HepG2 (cell line): ENCODE results near the gene LSS. TPM values are rescaled to one million over a fixed set of nuclear protein-coding genes. Genes with fewer than 3 reads are reported as not detected.

ENCODE experiments used
- ATAC-seq: fragments of 200-7000 bp; cut with Tn5 transposase; 3 replicates; pipeline ENCODE4 v1.9.1; 2020; ENCODE audit warnings: mild to moderate bottlenecking, moderate library complexity
- BruUV-seq: library from RNA; stranded (reverse); fragments of 400-500 nt; replicated peaks from 2 replicates; lab custom pipeline; 2021; lab: Mats Ljungman, UMichigan
- CTCF ChIA-PET: fragments of 300-600 bp; formaldehyde crosslinking; extraction: SDS; loops from one replicate; lab custom pipeline; 2021; ENCODE audit warnings: low total read pairs, inconsistent platforms, low intra/inter-chr PET ratio; lab: Yijun Ruan, JAX
- POLR2A ChIA-PET: fragments of 350-600 bp; sonication (Branson Sonifier 250); formaldehyde crosslinking; loops from one replicate; lab custom pipeline; 2020; ENCODE audit warnings: antibody characterized with exemption, inconsistent platforms; lab: Yijun Ruan, JAX
- DNase-seq: peaks from one replicate; pipeline ENCODE4 v3.0.0-alpha.2; 2015; ENCODE audit warnings: low spot score
- FAIRE-seq: peaks from 3 replicates; lab custom pipeline; 2011; peaks lifted over from hg19 to GRCh38; lab: Jason Lieb, UNC
- H2AFZ ChIP-seq: one replicate; pipeline ENCODE4 v1.6.1; 2011; ENCODE audit warnings: low read length, inconsistent platforms
- H3K27ac ChIP-seq: fragments of 300-600 bp; 3 replicates; pipeline ENCODE4 v1.8.0; 2011; ENCODE audit warnings: mixed run types, mild to moderate bottlenecking, mixed read lengths, low read length, inconsistent platforms; ENCODE audit not compliant: insufficient read depth; ENCODE audit errors: extremely low read length
- H3K27me3 ChIP-seq, 2 experiments: fragments of 200-600 bp in 1 of 2; 2 replicates in 1 of 2; 3 replicates in 1 of 2; pipeline versions ENCODE4 v1.6.0 to v1.8.0; 2011; ENCODE audit warnings: low read length in 2 of 2, mild to moderate bottlenecking in 2 of 2, moderate library complexity in 2 of 2, inconsistent platforms in 1 of 2; ENCODE audit not compliant: insufficient read depth in 2 of 2, control insufficient read depth in 1 of 2
- H3K36me3 ChIP-seq, 2 experiments: fragments of 200-600 bp in 1 of 2; replicated peaks in 1 of 2; 2 replicates in 1 of 2; 3 replicates in 1 of 2; pipeline versions ENCODE4 v1.5.1 to v1.8.0; 2011; ENCODE audit warnings: low read length in 2 of 2, inconsistent platforms in 1 of 2; ENCODE audit not compliant: insufficient read depth in 2 of 2, control insufficient read depth in 1 of 2
- H3K4me1 ChIP-seq: 2 replicates; pipeline ENCODE4 v1.5.1; 2012; ENCODE audit warnings: low read length, inconsistent platforms; ENCODE audit not compliant: insufficient read depth
- H3K4me2 ChIP-seq: 2 replicates; pipeline ENCODE4 v1.6.0; 2011; ENCODE audit warnings: low read depth, low read length, inconsistent platforms
- H3K4me3 ChIP-seq, 3 experiments: fragments of 200-600 bp in 1 of 3; sonication (generic), shearing (Covaris generic) in 1 of 3; replicated peaks in 1 of 3; 2 replicates each; pipeline ENCODE4 v1.5.1; 2011 to 2016; ENCODE audit warnings: low read length in 3 of 3, inconsistent platforms in 2 of 3, low read depth in 2 of 3, mild to moderate bottlenecking in 2 of 3, control low read depth in 1 of 3, mixed read lengths in 1 of 3; ENCODE audit not compliant: insufficient read depth in 1 of 3
- H3K79me2 ChIP-seq: one replicate; pipeline ENCODE4 v1.6.1; 2011; ENCODE audit warnings: low read length, inconsistent platforms; ENCODE audit not compliant: insufficient read depth
- H3K9ac ChIP-seq: 2 replicates; pipeline ENCODE4 v1.6.0; 2011; ENCODE audit warnings: mild to moderate bottlenecking, low read depth, low read length, inconsistent platforms; ENCODE audit not compliant: insufficient read depth
- H3K9me3 ChIP-seq: 2 replicates; pipeline ENCODE4 v1.5.1; 2012; ENCODE audit warnings: mild to moderate bottlenecking, low read length
- H4K20me1 ChIP-seq: 2 replicates; pipeline ENCODE4 v1.6.0; 2011; ENCODE audit warnings: inconsistent platforms, mild to moderate bottlenecking, low read length, moderate library complexity; ENCODE audit not compliant: insufficient read depth
- FOXO4 ChIP-seq: sonication (generic); formaldehyde crosslinking; conservative IDR thresholded peaks from 2 replicates; pipeline ENCODE4 v1.8.1; 2023; ENCODE audit warnings: missing genetic modification reagents
- GZF1 ChIP-seq: sonication (generic); formaldehyde crosslinking; IDR thresholded peaks from 2 replicates; pipeline ENCODE4 v1.5.1; 2020; ENCODE audit warnings: mild to moderate bottlenecking, missing genetic modification reagents
- HINFP ChIP-seq: sonication (generic); formaldehyde crosslinking; IDR thresholded peaks from 2 replicates; pipeline ENCODE4 v1.4.0; 2020; ENCODE audit warnings: low read depth, mild to moderate bottlenecking, missing genetic modification reagents
- HOXA9 ChIP-seq: sonication (generic); formaldehyde crosslinking; IDR thresholded peaks from 2 replicates; pipeline ENCODE4 v1.8.1; 2022; ENCODE audit warnings: missing genetic modification reagents, mild to moderate bottlenecking, moderate library complexity, borderline replicate concordance
- MAF1 ChIP-seq: sonication (generic); formaldehyde crosslinking; IDR thresholded peaks from 2 replicates; pipeline ENCODE4 v1.5.0; 2020; ENCODE audit warnings: missing genetic modification reagents, borderline replicate concordance
- MXD4 ChIP-seq: IDR thresholded peaks from 2 replicates; pipeline ENCODE4 v1.6.1; 2016; ENCODE audit warnings: mild to moderate bottlenecking, missing biosample characterization, missing genetic modification reagents
- NFYB ChIP-seq: sonication (generic); formaldehyde crosslinking; IDR thresholded peaks from 2 replicates; pipeline ENCODE4 v1.4.0; 2020; ENCODE audit warnings: missing genetic modification reagents
- RXRA ChIP-seq: sonication (generic); formaldehyde crosslinking; IDR thresholded peaks from 2 replicates; pipeline ENCODE4 v1.5.1; 2020; ENCODE audit warnings: missing genetic modification reagents
- TFDP1 ChIP-seq: IDR thresholded peaks from 2 replicates; pipeline ENCODE4 v1.6.1; 2016; ENCODE audit warnings: missing compliant biosample characterization, missing genetic modification reagents, borderline replicate concordance
- THRA ChIP-seq: sonication (generic); formaldehyde crosslinking; IDR thresholded peaks from 2 replicates; pipeline ENCODE4 v1.4.0; 2020; ENCODE audit warnings: missing genetic modification reagents, borderline replicate concordance
- ZBTB1 ChIP-seq: sonication (generic); formaldehyde crosslinking; IDR thresholded peaks from 2 replicates; pipeline ENCODE4 v1.4.0; 2020; ENCODE audit warnings: missing genetic modification reagents, borderline replicate concordance
- ZBTB46 ChIP-seq: sonication (generic); formaldehyde crosslinking; IDR thresholded peaks from 2 replicates; pipeline ENCODE4 v1.4.0; 2020; ENCODE audit warnings: mild to moderate bottlenecking, missing genetic modification reagents, borderline replicate concordance
- ZFX ChIP-seq: sonication (generic); formaldehyde crosslinking; IDR thresholded peaks from 2 replicates; pipeline ENCODE4 v1.4.0; 2020; ENCODE audit warnings: mild to moderate bottlenecking, low read depth, missing genetic modification reagents, moderate library complexity
- ZNF296 ChIP-seq: sonication (generic); formaldehyde crosslinking; conservative IDR thresholded peaks from 2 replicates; pipeline ENCODE4 v1.5.0; 2020; ENCODE audit warnings: mild to moderate bottlenecking, missing genetic modification reagents
- ZNF329 ChIP-seq: sonication (generic); formaldehyde crosslinking; IDR thresholded peaks from 2 replicates; pipeline ENCODE4 v1.9.0; 2021; ENCODE audit warnings: low read depth, mild to moderate bottlenecking, missing genetic modification reagents
- in situ Hi-C: cut with HindIII; loops from 2 replicates; pipeline ENCODE4 v1.10.0; 2017; ENCODE audit warnings: low pct_unique_long_range_greater_than_20kb; ENCODE audit not compliant: extremely low pct_ligation_motif_present
- intact Hi-C: fragments of 100-400 bp; cut with micrococcal nuclease; formaldehyde crosslinking; loops from one replicate; pipeline ENCODE4 v1.10.0; 2022; ENCODE audit not compliant: unreplicated experiment
- polyA plus RNA-seq, 8 experiments: library from polyadenylated mRNA; depleted of rRNA in 3 of 8; stranded (reverse) in 7 of 8; unstranded in 1 of 8; fragments of >200 nt; fragmentation: Illumina TruSeq in 4 of 8; extraction: Trizol in 4 of 8; gene quantifications; 2 replicates each; pipeline versions ENCODE4 v1.2.1 to v1.2.3, GENCODE V29; 2011 to 2016; ENCODE audit warnings: low read depth in 4 of 8, missing spikeins in 1 of 8, mixed read lengths in 1 of 8; ENCODE audit not compliant: insufficient read depth in 1 of 8
- total RNA-seq, 5 experiments: library from RNA; depleted of rRNA; stranded (reverse); fragments of >200 nt; fragmentation: Illumina TruSeq; extraction: Trizol; gene quantifications; 2 replicates each; pipeline ENCODE4 v1.2.3, GENCODE V29; 2016; ENCODE audit warnings: low read depth in 1 of 5

Gene LSS
- total and polyA plus RNA-seq, 2 of the 13 experiments (the other 11 are each of a cell fraction or from before 2014, with no cell fraction given) = 72.6 to 113 TPM

- TF ChIP-seq HINFP (CRISPR knock-in tag) (no peak), ZNF329 (CRISPR knock-in tag) (no peak), RXRA (CRISPR knock-in tag) (no peak), ZBTB46 (CRISPR knock-in tag) (no peak), ZFX (CRISPR knock-in tag) (no peak), ZBTB1 (no peak), HOXA9 (CRISPR knock-in tag) (no peak), TFDP1 (no peak)
These were observed 60.3 kb downstream of the LSS start (continued) for GRCh38 chr21:46168238-46168637.

GRCh38 chr21:46165098-46165497 is 63.5 kb downstream of the LSS start:
- no peaks in the 10 kb centered on the region for H3K9me3 ChIP-seq
- H3K27me3 ChIP-seq = no peaks in the 10 kb centered on the region; a peak in 1 of 5 replicates
- no peak overlapping the region for H3K4me3 ChIP-seq
- CTCF ChIA-PET = no interaction called here
- DNase-seq = no peak
- intact Hi-C loops = no loop called here
- H3K4me1 ChIP-seq = no peaks in the 10 kb centered on the region
- H3K79me2 ChIP-seq = no peaks in the 10 kb centered on the region
- POLR2A ChIA-PET = no interaction called here
- H4K20me1 ChIP-seq = no peaks in the 10 kb centered on the region
- no peak overlapping the region for H3K9ac ChIP-seq
- ATAC-seq = no peak
- TF ChIP-seq ZNF296 (no peak), MAF1 (CRISPR knock-in tag) (no peak), THRA (CRISPR knock-in tag) (no peak), GZF1 (CRISPR knock-in tag) (no peak), MXD4 (CRISPR knock-in tag) (no peak), FOXO4 (CRISPR knock-in tag) (no peak), NFYB (no peak)
- H3K27ac ChIP-seq = no peak overlapping the region
- no peak overlapping the region for H2AFZ ChIP-seq
- no peak for FAIRE-seq
- no peaks in the 10 kb centered on the region for H3K36me3 ChIP-seq
- BruUV-seq = no TSS peak
- H3K4me2 ChIP-seq = no peak overlapping the region
- in situ Hi-C loops = no loop called here
